ENCODE results near the gene HNRNPLL.
"Not testable (repeated sequence)": the region's sequence is repeated elsewhere in the genome, so short reads cannot be mapped to it uniquely, and the experiment has no call there.

HNRNPLL gene

GRCh38 chr2:38620282-38620977 lies 17.7 kb upstream of the HNRNPLL start:
- H3K27ac ChIP-seq = no peak overlapping the region

GRCh38 chr2:38619458-38620164 lies 16.9 kb upstream of the HNRNPLL start:
- H3K27ac ChIP-seq = no peak overlapping the region
- no peak for DNase-seq (ENCODE audit: low read depth, low spot score)

More at GRCh38 chr2:38620282-38620977, 17.7 kb upstream of the HNRNPLL start:
- DNase-seq (ENCODE audit: low read depth, low spot score) = no peak

GRCh38 chr2:38617301-38617700 lies 14.6 kb upstream of the HNRNPLL start:
- DNase-seq (ENCODE audit: low read depth, low spot score) = no peak
- no peak overlapping the region for H3K27ac ChIP-seq

- DNase-seq (ENCODE audit: low read depth, low spot score) = no peak
- no peak overlapping the region for H3K27ac ChIP-seq
Observed at GRCh38 chr2:38615237-38615636, 12.5 kb upstream of the HNRNPLL start.

- no peak for DNase-seq (ENCODE audit: low read depth, low spot score)
- H3K27ac ChIP-seq = no peak overlapping the region
Observed at GRCh38 chr2:38613849-38614213, 11.1 kb upstream of the HNRNPLL start.

- no peak overlapping the region for H3K27ac ChIP-seq
- no peak for DNase-seq (ENCODE audit: low read depth, low spot score)
Observed at GRCh38 chr2:38613126-38613848, 10.6 kb upstream of the HNRNPLL start.

- DNase-seq (ENCODE audit: low read depth, low spot score) = peak; percentile 73
Observed at GRCh38 chr2:38610851-38611801, 8.4 kb upstream of the HNRNPLL start.

GRCh38 chr2:38609246-38609645 lies 6.5 kb upstream of the HNRNPLL start:
- H3K27ac ChIP-seq; DNase-seq (ENCODE audit: low read depth, low spot score): not testable (repeated sequence)

More at GRCh38 chr2:38610851-38611801, 8.4 kb upstream of the HNRNPLL start:
- no peak overlapping the region for H3K27ac ChIP-seq

GRCh38 chr2:38608755-38609154 lies 6.0 kb upstream of the HNRNPLL start:
- DNase-seq (ENCODE audit: low read depth, low spot score) = no peak
- H3K27ac ChIP-seq = no peak overlapping the region

GRCh38 chr2:38605298-38605830 lies 2.6 kb upstream of the HNRNPLL start:
- DNase-seq (ENCODE audit: low read depth, low spot score) = no peak
- no peak overlapping the region for H3K27ac ChIP-seq

- H3K27ac ChIP-seq = peak overlapping the region; percentile 90
- no peak for DNase-seq (ENCODE audit: low read depth, low spot score)
Observed at GRCh38 chr2:38603402-38604290, 918 bp upstream of the HNRNPLL start.

- no peak for DNase-seq (ENCODE audit: low read depth, low spot score)
- H3K27ac ChIP-seq = peak overlapping the region; percentile 90
Observed at GRCh38 chr2:38602136-38602731, 494 bp downstream of the HNRNPLL start.

- H3K27ac ChIP-seq = peak overlapping the region; percentile 90
- no peak for DNase-seq (ENCODE audit: low read depth, low spot score)
Observed at GRCh38 chr2:38601463-38602135, 1.1 kb downstream of the HNRNPLL start.

GRCh38 chr2:38600921-38601455 lies 1.7 kb downstream of the HNRNPLL start:
- peak overlapping the region; percentile 90 for H3K27ac ChIP-seq
- no peak for DNase-seq (ENCODE audit: low read depth, low spot score)

- no peak overlapping the region for H3K27ac ChIP-seq
- DNase-seq (ENCODE audit: low read depth, low spot score) = no peak
Observed at GRCh38 chr2:38600242-38600891, 2.4 kb downstream of the HNRNPLL start.

GRCh38 chr2:38599706-38600105 lies 3.0 kb downstream of the HNRNPLL start:
- DNase-seq (ENCODE audit: low read depth, low spot score) = no peak
- no peak overlapping the region for H3K27ac ChIP-seq

- H3K27ac ChIP-seq = no peak overlapping the region
- no peak for DNase-seq (ENCODE audit: low read depth, low spot score)
Observed at GRCh38 chr2:38598991-38599295, 3.8 kb downstream of the HNRNPLL start.
